Measurements from ENCODE around the gene SLITRK1.

SLITRK1 gene

DNA sequence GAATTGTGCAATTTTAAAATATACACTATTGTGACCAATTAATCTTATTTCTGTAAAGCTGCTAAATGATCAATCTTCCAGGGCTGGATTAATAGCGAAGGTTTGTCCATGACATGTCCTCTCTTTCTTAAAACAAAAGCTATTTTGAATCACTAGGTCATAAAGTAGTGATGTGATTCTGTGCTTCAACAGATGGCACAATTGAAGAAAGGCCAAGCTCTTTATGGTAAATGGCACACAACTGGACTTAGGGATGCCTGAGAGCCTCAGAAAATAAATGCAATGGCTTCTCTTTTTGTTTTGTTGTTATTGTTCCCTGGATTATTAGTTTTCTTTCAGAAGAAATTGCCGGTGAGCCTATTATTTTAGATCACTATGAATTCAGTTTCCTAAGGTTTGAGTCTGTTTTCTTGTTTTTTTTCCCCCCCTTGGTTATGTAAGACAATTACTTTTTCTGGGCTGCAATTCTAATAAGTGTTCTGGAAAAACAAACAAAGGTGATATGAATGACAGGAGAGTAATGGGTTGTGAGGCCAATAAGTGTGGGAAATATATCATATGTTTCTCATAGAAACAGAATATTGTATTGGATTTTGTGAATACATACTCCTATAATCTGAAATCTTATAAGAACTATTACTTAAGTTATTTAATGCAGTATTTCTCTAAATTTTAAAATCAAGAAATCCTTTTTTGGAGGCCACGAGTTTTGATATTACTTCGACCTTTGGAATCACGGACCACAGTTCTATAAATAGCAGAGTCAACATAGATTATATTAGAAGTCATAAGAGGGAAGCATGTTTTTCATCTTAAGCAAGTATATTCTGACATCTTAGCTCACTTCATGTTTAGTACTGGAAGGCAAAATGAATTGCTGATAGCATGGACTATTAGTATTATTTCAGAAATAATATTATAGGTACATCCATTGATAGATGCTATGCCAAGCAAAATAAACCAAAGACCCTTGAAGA, 16.8 kb downstream of the SLITRK1 start:
- DNase-seq: no peak

DNA sequence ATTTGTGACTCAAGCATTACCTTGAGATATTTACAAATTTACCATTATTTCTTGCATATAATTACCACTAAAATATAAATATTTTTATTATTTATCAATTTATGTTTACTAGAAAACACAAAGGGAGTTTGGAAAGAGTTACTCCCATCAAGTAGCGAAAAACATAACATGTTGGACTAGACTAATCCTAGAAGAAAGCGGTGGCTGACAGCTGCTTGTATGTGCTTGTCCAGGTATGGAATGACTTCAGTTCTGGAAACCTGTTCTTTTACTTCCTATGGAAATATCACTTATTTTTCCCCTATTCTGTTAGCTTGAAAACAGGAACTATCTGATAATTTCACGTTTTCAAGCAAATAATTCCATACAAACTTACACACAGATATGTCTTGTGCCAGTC, 28.5 kb downstream of the SLITRK1 start:
- no peak for DNase-seq

DNA sequence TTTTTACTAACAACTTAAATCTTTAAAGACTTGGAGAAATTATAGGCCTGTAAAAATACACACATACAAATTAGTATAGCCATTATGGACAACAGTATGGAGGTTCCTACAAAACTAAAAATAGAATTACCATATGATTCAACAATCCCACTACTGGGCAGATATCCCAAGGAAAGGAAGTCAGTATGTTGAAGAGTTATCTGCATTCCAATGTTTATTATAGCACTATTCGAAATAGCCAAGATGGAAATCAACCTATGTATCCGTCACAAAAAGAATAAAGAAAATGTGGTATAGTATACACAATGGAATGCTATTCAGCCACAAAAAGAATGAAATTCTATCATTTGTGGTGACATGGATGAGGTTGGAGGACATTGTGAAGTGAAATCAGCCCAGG, 37.2 kb downstream of the SLITRK1 start:
- peak; percentile 83 for DNase-seq

DNA sequence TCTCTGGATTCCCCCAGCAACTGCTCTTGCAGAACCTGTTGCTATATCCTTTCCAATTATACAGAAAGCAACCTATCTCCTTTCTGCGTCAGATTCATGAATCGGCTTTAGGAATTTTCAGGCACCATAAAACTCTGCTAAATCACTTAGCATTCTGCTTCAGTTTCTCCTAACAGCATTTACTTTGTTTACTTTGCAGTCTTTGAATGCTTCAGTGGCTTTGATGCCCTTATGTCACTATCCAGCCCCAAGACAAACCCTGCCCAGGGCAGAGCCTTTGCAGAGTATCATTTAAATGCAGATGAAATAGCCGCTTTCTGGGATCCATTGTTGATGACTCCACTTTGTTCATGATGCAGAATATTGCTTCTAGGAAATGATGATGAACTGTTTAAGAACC, 43.1 kb downstream of the SLITRK1 start:
- no peak for DNase-seq

DNA sequence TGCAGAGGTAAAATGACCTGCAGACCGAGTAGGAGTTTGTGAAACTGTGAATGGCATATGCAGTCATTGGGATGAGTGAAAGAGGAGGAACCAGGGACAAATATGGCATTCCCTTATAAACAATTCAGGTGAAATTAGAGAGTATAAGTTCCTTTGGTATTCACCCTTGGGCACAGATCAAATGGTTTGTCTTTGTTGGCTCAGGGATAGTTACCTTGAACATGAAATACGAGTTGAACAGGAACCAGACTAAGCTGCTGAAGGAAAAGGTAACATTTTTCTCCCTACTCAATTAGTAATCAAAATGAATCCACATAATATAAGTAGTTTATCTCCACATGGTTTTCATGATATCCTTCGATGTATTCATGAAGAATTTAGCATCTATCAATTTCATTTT, 50.5 kb downstream of the SLITRK1 start:
- no peak for DNase-seq

DNA sequence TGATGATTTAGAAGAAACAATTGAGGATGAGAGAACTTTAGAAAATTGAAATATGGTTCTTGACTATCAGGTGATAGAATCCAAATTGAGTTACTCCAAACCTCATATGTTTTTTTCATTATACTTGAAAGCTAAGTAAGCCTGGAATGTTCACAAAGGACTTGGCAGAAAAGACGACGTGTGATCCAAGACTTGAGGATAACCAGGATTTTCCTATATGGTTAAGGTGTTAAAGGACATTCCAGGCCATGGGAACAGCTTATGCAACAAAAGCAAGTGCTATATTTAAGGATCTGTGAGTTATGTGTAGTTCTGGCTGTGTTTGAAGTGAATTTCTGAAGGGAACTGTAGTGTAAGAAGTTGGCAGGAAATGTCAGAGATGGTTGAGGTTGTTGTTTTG, 52.5 kb downstream of the SLITRK1 start:
- no peak for DNase-seq

DNA sequence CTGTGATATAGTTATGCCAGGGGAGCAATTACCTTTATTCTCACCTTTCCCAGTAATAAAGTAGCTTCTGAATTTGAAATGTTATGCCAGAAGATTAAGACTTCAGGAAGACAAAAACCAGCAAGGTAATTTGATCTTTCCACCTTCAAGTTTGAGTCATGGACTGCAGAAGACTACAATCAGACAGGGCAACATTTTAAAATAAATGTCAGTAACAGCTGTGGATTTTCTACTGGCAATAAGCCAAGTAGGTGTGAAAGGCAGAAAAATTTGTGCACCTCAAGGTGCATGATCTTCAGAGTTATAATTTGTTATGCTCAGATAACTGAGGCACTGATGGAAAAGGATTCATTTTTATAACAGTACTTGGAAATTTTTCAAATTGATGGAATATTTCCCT, 54.9 kb downstream of the SLITRK1 start:
- DNase-seq: no peak
